ENCODE data around the gene TEKT1.

- TF ChIP-seq TAF1 (IDR thresholded peaks at IDR 0.05; ENCODE audit: low read depth) (no peak), EP300 (conservative IDR thresholded peaks at IDR 0.05; ENCODE audit: poor library complexity, severe bottlenecking) (no peak), MXI1 (conservative IDR thresholded peaks at IDR 0.05; ENCODE audit: poor library complexity, severe bottlenecking) (no peak), RAD21 (conservative IDR thresholded peaks at IDR 0.05) (no peak), POLR2AphosphoS5 (IDR thresholded peaks at IDR 0.05) (no peak), SMC3 (conservative IDR thresholded peaks at IDR 0.05; ENCODE audit: poor library complexity) (no peak), EZH2 (IDR thresholded peaks at IDR 0.05; ENCODE audit: borderline replicate concordance, insufficient read depth, low read length, poor library complexity, severe bottlenecking) (no peak)
- TF ChIP-seq, protein P1, sequence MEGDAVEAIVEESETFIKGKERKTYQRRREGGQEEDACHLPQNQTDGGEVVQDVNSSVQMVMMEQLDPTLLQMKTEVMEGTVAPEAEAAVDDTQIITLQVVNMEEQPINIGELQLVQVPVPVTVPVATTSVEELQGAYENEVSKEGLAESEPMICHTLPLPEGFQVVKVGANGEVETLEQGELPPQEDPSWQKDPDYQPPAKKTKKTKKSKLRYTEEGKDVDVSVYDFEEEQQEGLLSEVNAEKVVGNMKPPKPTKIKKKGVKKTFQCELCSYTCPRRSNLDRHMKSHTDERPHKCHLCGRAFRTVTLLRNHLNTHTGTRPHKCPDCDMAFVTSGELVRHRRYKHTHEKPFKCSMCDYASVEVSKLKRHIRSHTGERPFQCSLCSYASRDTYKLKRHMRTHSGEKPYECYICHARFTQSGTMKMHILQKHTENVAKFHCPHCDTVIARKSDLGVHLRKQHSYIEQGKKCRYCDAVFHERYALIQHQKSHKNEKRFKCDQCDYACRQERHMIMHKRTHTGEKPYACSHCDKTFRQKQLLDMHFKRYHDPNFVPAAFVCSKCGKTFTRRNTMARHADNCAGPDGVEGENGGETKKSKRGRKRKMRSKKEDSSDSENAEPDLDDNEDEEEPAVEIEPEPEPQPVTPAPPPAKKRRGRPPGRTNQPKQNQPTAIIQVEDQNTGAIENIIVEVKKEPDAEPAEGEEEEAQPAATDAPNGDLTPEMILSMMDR (IDR thresholded peaks at IDR 0.05; ENCODE audit: poor library complexity, severe bottlenecking) = no peak
Measured at GRCh38 chr17:6799738-6800137, 31.8 kb downstream of the TEKT1 start.
